LHCN-M2 (cell line): ENCODE results near the gene PFKP. TPM values are rescaled to one million over a fixed set of nuclear protein-coding genes. Genes with fewer than 3 reads are reported as not detected.
"Not testable (repeated sequence)": the region's sequence is repeated elsewhere in the genome, so short reads cannot be mapped to it uniquely, and the experiment has no call there.

Experiments
- DNase-seq: peaks from one replicate; pipeline ENCODE4 v3.0.0-alpha.2; 2012; ENCODE audit warnings: low read depth
- total RNA-seq: library from RNA; depleted of rRNA; stranded (reverse); fragments of >200 nt; gene quantifications from 2 replicates; pipeline ENCODE4 v1.2.3, GENCODE V29; 2014

PFKP gene
- total RNA-seq, 1 experiment from 2014 or later: 174 TPM

DNA sequence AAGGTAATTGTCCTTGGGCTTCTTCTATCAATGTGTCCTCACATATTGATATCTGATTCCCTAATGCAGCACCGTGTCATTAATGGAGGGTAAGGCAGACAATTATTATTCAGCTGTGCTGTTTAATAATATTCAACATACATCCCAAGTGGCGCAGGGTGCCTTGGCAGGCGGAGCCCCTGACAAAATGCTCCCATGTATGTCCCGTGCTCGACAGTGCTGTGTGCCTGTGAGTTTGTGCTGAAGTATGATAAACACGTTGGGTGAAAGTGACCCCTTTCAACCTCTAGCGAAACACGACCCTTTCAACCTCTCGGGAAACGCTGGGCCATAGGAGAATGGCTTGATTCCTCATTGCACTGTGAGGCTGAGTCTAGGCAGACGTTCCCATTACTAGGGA is 31.3 kb downstream of the PFKP start:
- no peak for DNase-seq

DNA sequence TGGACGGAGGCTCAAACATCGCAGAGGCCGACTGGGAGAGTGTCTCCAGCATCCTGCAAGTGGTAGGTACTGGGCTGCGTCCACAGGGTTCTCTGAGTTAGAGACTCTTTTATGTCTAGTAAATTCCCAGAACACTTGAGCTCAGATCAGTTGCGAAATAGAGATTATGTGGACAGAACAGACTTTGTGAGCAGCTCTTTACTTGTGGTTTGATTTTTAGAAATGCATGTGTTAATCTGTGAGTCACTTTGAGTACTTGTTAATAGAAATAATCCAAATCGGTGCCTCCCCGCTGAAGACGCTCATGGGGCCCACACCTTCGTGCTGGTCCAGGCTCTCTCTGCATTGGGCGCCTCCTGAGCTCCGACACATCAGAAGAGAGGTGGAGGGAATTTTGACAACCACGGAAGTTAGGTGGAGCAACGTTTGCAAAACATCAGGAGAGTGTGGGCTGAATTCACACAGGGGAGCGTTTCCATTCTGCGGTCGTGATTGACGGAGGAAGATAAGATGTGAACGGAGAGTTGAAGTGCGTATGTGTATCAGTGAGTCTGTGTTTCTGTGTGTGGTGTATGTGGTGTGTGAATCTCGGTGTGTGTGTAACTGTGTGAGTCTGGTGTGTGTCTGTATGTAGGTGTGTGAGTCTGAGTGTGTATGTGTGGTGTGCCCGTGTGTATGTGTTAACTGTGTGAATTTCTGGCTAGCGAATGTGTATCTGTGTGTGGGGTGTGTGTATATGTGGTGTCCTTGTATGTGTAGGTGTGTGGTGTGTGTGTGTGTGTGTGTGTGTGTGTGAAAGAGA is 32.1 kb downstream of the PFKP start:
- peak; percentile 83 for DNase-seq

DNA sequence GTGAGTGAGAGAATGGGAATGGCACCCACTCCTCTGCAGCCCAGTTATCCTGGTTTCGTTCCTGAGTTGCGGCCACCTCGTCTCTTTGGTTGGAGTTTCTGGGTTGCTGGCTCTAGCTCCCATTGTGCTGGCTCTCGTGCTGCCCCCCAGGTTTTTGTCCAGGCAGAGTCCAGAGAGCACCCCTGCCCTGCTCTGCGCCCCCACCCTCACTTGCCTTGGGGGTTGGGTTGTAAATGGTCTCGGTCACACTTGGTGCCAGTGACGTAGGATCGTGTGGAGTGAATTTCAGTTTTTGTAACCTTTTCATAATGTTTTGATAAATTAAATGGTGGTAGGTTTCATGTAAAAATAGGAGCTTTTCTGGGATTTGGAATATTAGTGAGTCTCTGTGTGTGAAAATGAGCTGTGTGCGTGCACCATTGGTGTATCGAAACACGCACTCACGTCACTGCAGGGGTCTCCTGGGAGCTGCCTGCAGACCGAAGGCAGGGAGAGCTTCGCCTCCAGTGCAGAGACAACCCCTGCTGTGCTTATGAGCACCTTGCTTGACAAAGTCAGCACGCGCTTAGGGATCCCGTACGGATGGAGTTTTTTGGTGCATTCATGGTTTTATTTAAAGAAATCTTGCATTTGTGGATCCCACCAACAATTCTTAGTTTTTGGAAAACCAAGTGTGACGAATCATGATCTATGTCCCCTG is 32.9 kb downstream of the PFKP start:
- no peak for DNase-seq

DNA sequence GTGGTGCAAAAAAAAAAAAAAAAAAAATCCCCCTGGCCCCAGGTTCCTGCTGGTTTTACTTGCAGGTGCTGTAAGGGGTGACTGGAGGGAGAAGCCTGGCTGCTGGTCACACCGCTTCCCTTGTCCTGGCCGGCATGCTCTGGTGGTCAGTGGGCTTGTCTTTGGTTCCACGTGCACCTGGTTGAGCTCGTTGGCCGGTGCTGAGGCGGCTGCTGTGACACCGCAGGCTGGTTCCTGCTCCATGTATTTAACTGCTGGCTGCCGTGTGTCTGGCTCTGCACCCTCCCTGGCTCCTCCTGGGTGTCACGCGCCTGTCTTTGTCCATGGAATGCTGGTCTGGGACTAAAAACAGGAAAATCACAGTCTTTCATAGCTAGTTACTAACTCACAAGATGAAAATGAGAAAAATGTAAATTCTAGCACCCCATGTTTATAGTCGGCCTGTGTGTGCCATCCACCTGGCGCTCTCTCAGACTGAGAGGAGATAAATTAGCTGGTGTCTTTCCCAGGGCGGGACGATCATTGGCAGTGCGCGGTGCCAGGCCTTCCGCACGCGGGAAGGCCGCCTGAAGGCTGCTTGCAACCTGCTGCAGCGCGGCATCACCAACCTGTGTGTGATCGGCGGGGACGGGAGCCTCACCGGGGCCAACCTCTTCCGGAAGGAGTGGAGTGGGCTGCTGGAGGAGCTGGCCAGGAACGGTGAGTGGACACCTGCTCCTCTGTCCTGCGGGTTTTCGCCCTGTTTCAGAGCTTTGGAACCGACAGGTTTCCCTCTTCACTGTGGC is 33.7 kb downstream of the PFKP start:
- no peak for DNase-seq

DNA sequence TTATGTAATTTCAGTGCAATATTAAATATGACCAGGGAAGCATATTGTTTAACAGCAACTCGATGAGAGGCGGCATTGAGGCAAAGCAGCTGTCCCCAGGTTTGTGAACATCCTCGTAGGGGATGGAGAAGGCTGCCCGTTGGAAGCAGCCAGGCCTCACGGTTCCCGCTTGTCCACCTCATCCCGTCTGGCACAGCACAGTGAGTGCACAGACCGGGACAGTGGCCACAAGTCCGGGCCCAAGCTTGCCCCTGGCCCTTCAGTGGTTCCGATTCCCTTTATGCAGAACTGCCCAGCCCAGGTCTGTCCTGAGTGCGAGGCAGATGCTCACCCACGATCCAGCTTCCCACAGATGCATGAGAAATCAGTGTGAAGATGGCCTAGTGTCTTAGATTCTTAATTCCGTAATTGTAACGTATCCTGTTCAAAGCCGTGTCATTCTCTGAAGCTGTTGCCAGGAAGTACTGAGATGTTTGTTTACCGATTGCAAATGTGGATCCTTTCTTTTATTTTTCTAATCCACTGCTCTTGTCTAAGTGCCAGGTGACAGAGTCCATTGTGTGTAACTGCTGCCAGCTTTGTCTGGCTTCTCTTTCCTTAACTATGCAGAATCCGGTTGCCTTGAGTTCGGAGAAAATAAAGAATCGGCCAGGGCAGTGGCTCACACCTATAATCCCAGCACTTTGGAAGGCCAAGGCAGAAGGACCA is 35.5 kb downstream of the PFKP start:
- DNase-seq: no peak

DNA sequence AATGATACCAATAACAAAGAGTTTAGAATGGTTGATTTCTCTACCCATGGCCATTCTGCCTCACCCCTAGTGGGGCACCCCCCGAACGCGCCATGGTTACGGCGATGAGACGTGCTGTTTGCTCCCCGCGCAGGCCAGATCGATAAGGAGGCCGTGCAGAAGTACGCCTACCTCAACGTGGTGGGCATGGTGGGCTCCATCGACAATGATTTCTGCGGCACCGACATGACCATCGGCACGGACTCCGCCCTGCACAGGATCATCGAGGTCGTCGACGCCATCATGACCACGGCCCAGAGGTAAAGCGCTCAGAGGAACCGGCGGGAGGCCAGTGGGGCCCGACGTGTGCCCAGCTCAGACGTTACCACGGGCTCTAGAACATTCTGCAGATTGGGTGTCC is 36.3 kb downstream of the PFKP start:
- no peak for DNase-seq

DNA sequence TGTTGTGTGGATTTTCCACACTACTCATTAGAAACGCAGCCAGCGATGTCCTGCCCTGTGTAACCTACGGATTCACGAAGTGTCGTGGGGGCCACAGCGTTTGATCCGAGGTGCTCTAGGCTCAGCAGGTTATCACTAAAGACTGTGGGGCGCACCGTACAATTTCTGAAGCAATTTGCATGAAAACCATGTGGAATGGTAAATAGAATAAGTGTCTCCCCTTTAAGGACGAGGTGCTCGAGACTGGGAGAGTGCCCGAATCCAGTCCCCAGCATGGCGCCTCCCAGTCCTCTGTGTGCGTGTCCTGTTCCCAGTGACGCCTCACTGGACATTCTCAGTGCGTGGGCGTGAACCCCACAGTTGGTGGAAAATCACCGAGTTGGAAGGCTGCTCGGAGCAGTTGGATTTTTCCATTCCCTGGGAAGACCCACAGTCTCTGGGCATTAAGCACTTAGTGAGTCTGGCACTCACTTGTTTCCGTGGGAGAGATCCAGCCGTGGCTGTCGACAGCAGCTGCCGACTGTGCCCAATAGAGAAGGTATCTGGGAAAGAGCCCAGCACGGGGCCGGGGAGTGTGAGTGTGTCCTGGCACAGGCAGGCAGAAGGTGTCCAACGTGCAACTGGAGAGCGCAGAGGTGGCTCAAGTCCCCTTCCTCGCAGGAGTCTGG is 37.0 kb downstream of the PFKP start:
- no peak for DNase-seq

DNA sequence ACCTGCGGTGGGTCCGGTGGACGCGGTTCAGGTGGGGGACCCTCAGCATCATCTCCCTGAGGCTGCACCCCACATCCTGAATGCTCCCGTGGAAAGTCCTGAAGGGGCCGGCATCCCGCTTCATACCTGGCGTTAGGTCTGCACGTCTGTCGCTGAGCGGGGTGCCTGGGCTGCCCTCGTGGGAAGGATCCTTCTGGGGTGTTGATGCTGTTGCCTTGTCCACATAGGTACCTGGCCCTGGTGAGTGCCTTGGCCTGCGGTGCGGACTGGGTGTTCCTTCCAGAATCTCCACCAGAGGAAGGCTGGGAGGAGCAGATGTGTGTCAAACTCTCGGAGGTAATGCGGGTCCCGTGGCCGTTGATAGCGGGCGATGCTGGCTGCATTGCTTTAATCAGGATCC is 37.8 kb downstream of the PFKP start:
- DNase-seq: no peak

DNA sequence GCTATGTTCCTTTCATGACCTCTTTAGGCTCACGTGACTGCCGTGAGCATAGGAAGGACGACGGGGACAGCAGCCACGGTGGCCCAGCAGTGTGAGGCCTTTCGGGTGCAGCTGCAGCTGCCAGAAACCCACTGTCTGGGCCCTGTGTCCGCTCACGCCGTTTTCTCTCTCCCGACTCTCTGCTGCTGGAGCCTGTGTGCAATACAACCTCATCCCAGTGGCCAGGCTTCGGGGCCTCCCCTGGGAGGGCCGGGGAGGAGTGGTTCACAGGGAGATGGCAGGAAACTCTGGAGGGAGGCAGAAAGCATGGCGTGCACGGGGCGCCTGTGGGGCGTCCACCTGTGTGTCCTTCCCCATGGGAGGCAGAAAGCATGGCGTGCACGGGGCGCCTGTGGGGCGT is 38.6 kb downstream of the PFKP start:
- DNase-seq: no peak

DNA sequence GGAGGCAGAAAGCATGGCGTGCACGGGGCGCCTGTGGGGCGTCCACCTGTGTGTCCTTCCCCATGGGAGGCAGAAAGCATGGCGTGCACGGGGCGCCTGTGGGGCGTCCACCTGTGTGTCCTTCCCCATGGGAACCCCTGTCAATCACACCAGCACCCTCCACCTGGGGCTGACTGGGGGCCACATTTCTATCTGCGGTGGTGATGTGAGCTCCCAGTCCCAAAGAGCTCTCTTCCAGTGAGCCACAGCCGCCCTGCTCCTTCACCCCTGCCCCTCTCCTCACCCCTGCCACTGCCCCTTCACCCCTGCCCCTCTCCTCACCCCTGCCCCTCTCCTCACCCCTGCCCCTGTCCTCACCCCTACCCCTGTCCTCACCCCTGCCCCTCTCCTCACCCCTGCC is 39.0 kb downstream of the PFKP start:
- DNase-seq: not testable (repeated sequence)

DNA sequence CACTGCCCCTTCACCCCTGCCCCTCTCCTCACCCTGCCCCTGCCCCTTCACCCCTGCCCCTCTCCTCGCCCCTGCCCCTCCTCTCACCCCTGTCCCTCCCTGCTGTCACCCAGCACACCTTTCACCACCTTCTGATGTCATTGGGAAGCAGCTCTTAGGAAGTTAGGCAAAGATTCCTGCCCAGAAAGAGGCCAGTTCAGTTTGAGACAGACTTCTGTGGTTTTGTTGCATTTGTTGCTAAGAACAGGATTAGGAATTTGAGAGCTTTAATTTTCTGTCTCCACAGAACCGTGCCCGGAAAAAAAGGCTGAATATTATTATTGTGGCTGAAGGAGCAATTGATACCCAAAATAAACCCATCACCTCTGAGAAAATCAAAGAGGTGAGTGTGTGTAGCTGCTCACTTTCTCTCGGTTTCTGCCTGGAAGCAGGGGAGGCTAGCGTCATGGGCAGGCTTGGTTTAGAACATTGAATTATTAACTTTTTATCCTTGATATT is 39.6 kb downstream of the PFKP start:
- DNase-seq: no peak

DNA sequence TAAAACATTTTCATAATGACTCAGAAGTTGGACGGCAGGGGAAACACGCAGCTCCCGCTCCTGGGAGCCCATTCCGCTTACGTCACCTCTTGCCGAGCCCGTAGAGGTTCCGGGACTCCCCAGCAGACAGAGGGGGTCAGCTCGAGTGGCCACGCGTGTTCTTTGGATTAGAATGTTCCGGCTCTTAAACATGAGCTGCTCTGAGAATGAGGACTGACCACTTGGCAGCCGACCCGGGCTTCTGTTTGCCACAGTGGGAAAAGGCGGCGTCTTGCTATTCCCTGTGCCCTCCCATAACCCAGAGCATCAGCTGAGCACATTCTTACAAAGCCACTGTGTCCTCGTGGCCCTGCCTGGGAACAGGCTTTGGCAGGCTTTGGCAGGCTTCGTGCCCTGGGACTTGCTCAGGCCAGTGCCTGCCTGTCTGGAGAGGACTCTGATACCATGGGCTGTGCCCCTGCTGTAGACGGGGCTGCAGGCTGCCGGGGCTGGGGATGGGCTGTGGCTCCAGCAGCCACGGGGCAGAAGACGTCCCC is 40.1 kb downstream of the PFKP start:
- peak; percentile 98 for DNase-seq

DNA sequence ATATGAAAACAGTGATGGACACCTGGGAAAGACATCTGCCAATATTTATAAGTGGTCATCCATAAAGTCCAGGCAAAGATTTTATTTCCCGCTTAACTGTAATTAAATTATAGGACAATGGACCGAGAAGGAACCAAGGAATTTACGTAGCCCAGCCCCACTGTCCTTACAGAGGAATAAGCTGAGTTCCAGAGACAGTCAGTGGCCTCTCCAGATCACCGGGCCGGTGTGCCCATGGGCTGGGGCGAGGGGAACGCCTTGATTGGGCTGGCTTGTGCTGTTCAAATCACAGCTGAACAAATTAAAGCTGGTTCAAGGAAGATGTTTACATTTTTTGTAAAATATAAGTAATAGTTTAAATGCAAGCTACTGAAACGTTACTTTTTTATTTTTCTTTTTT is 40.7 kb downstream of the PFKP start:
- DNase-seq: no peak

DNA sequence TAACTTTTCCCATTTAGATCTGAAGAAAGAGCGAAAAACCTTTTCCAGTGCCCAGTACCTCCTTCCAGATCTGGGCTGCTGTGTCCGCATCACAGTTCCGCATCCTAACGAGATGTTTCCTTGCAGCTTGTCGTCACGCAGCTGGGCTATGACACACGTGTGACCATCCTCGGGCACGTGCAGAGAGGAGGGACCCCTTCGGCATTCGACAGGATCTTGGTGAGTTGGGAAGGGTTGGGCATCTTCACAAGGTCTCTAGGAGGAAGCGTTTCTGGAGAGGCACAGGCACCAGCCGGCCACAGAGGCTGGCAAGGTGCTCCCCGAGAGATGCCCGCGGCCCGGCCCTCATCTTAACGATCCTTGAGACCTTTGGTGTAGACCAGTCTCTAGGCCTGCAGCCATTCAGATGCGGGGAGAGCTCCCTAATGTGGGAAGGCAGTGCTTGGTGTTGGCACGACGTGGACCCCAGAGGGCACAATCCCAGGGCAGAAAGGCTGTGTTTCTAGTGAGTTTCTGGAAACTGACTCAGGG is 41.3 kb downstream of the PFKP start:
- DNase-seq: no peak

DNA sequence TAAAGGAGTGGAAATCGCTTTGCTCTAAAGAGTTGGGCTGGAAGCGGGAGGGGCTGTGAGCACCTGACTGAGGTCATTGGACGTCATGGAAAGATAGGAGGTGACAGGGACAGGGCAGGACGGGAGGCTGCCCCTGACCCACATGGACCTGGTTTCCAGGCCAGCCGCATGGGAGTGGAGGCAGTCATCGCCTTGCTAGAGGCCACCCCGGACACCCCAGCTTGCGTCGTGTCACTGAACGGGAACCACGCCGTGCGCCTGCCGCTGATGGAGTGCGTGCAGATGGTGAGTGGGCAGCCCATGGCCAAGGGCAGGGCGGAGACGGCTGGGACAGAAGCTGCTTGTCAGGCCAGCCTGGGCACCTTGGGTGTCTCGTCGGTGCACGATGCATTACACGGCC is 41.8 kb downstream of the PFKP start:
- DNase-seq: no peak

DNA sequence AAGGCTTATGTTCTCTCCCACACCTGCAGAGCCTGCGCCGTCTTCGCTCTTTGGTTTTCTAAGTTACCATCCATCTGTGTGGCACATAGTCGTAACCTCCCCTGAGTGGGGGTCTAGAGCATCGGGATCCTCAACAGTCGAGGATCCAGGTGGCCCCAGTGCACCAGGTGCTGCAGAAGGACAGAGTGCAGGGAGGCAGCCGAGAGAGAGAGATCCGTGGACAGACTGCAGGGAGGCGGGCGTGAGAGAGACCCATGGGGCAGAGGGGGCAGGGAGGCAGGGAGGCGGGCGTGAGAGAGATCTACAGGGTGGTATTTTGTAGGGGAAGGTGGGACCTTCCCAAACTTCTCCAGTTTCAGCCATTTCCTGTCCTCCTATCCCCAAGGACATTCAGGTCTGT is 42.3 kb downstream of the PFKP start:
- DNase-seq: no peak

DNA sequence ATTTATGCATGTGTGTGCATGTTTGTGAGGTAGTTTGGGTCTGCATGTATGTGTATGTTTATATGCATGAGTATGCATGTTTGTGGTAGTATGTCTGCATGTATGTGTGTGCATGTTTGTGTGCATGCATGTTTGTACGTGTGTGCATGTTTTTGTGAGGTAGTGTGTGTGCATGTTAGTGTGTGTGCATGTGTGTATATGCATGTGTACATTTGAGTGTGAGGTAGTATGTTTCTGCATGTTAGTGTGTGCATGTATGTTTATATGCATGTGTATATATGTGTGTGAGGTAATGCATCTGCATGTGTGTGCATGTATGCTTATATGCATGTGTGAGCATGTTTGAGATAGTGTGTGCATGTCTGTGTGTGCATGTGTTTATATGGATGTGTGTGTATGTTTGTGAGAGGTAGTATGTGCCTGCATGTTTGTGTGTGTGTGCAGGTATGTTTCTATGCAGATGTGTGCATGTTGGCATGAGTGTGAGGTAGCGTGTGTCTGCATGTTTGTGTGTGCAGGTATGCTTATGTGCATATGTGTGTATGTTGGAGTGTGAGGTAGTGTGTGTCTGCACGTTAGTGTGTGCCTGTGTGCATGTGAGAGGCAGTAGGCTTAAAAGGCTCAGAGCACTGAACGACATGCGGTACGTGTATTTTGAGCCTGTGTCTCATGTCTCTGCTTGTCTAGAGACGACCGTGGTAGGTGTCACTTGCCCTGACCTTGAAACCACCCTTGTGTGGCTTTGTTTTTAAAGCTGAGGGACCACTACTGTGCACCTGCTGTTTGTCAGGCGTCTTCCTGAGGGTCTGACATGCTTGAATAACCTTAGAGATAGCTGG is 43.7 kb downstream of the PFKP start:
- no peak for DNase-seq

DNA sequence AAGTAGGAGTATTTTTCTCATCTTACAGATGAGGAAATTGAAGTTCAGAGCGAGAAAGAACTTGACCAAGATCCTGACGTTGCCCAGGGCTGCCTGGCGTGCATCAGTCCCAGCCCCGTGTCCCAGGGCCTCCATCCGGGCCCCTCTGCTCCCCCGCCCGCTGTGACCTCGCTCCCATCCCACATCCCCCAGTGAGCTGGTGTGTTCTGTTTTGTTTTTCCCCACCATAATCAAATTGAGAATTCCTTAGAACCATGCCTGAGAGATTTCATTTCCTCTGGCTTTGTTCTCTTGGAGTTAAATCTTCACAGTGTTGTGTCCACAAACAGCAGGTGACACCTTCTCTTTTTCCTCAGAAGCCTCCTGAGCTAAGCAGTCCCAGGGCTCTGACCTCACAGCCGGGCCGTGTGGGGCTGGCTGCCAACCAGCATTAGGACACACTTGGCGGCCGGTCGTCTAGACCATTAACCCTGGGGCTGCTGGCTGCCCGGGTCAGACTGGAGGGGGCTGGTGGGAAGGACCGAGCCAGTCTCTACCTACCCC is 44.3 kb downstream of the PFKP start:
- DNase-seq: no peak

DNA sequence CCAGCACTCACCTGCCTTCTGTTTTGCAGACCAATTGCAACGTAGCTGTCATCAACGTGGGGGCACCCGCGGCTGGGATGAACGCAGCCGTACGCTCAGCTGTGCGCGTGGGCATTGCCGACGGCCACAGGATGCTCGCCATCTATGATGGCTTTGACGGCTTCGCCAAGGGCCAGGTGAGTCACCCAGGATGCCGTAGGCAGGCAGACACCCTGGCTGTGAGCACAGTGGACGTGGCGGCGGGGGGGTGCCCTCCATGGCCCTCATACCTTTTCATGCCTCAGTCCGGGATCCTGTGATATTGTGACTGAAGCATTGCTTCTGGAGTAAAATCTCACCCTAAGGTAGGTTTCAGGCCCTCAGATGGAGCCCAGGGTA is 46.0 kb downstream of the PFKP start:
- DNase-seq: no peak
